Measurements from ENCODE around the gene ADAMTS12.

DNA sequence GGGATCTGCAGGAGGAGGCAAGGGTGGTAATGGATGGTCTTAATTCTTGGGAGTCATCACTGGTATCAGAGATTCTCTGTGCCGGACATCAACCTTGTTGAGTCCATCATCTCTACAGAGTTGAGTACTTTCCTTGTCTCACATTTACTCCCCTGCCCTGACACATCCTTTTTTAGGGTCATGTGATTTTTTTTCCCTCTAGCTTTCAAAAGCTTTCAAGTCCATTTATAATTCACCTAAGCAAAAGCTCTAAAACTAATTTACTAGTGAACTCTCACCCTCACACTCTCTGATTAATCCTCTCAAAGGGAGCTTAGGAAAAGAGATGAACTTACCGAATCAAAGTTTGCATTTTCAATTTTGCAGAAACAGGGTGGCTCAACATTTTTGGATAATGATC, 258.1 kb downstream of the ADAMTS12 start:
- TF ChIP-seq ZNF766 (CRISPR knock-in tag; conservative IDR thresholded peaks at IDR 0.05) (no peak), EZH2 (IDR thresholded peaks at IDR 0.05; ENCODE audit: borderline replicate concordance, low read depth, low read length) (no peak), MAX (CRISPR knock-in tag; IDR thresholded peaks at IDR 0.05) (no peak), PHB (CRISPR knock-in tag; IDR thresholded peaks at IDR 0.05) (no peak), CTBP1 (IDR thresholded peaks at IDR 0.05; ENCODE audit: borderline replicate concordance) (no peak), NCOA2 (IDR thresholded peaks at IDR 0.05; ENCODE audit: partially characterized antibody in 2 of 2) (no peak), PTTG1 (tag; IDR thresholded peaks at IDR 0.05; ENCODE audit: low read depth) (no peak)
